Activated T-cell treated with anti-CD3 and anti-CD28 coated beads, Interleukin-2, amount 50 U/mL, for 72 hours (primary cell): ENCODE data around the gene RRP15. TPM values are rescaled to one million over a fixed set of nuclear protein-coding genes. Genes with fewer than 3 reads are reported as not detected.
"Not testable (repeated sequence)": the region's sequence is repeated elsewhere in the genome, so short reads cannot be mapped to it uniquely, and the experiment has no call there.

ENCODE experiments used
- ATAC-seq, 2 donors: fragments of 150-1000 bp; cut with Tn5 transposase; replicated peaks in 1 of 2; 2 replicates each; pipeline ENCODE4 v1.10.0; 2021; ENCODE audit warnings: moderate library complexity in 2 of 2, mild to moderate bottlenecking in 1 of 2
- DNase-seq, 2 donors: peaks; one replicate each; pipeline ENCODE4 v3.0.0; 2021 to 2022; ENCODE audit warnings: mixed read lengths in 1 of 2
- H3K27ac Mint-ChIP-seq: one replicate; pipeline ENCODE4 v1.8.0; 2022; ENCODE audit warnings: mild to moderate bottlenecking, moderate library complexity, mixed read lengths
- H3K27me3 Mint-ChIP-seq: one replicate; pipeline ENCODE4 v1.8.0; 2022; ENCODE audit warnings: low read depth, mixed read lengths
- H3K36me3 Mint-ChIP-seq, 2 donors: one replicate each; pipeline ENCODE4 v1.8.0; 2022; ENCODE audit warnings: mixed read lengths in 2 of 2, mild to moderate bottlenecking in 1 of 2; ENCODE audit not compliant: insufficient read depth in 2 of 2
- H3K4me1 Mint-ChIP-seq: one replicate; pipeline ENCODE4 v1.8.0; 2022; ENCODE audit warnings: low read depth, mixed read lengths
- H3K4me3 Mint-ChIP-seq, 2 donors: one replicate each; pipeline ENCODE4 v1.8.0; 2022; ENCODE audit warnings: mild to moderate bottlenecking in 2 of 2, mixed read lengths in 2 of 2, moderate library complexity in 2 of 2
- H3K9me3 Mint-ChIP-seq, 2 donors: one replicate each; pipeline ENCODE4 v1.8.0; 2022; ENCODE audit warnings: mixed read lengths in 2 of 2
- total RNA-seq, 2 donors: library from RNA; stranded (reverse); gene quantifications; one replicate each; pipeline ENCODE4 v1.2.3, GENCODE V29; 2022

Gene RRP15
- total RNA-seq, 2 donors from 2014 or later, result 12.5 to 13.6 TPM

DNA sequence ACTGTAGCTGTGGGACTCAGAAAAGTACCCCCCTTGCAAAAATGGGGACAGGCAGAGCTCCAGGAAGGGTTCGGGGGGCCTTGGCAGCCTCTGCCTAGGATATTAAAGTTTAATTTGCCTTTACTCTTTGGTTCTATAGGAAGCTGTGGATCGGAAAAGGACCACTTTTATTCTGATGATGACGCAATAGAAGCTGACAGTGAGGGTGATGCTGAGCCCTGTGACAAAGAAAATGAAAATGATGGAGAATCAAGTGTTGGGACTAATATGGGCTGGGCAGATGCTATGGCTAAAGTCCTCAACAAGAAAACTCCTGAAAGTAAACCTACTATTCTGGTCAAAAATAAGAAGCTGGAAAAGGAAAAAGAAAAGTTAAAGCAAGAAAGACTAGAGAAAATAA, 17.1 kb downstream of the RRP15 start:
- no peak overlapping the region for H3K27ac Mint-ChIP-seq
- H3K4me3 Mint-ChIP-seq, result no peak overlapping the region
- no peak for ATAC-seq
- H3K27me3 Mint-ChIP-seq, result no peaks in the 10 kb centered on the region
- DNase-seq, result no peak
- H3K9me3 Mint-ChIP-seq, result no peaks in the 10 kb centered on the region
- peaks cover 0 to 5% of the 10 kb centered on the region in 2 donors for H3K36me3 Mint-ChIP-seq
- H3K4me1 Mint-ChIP-seq, result peaks cover 22% of the 10 kb centered on the region

DNA sequence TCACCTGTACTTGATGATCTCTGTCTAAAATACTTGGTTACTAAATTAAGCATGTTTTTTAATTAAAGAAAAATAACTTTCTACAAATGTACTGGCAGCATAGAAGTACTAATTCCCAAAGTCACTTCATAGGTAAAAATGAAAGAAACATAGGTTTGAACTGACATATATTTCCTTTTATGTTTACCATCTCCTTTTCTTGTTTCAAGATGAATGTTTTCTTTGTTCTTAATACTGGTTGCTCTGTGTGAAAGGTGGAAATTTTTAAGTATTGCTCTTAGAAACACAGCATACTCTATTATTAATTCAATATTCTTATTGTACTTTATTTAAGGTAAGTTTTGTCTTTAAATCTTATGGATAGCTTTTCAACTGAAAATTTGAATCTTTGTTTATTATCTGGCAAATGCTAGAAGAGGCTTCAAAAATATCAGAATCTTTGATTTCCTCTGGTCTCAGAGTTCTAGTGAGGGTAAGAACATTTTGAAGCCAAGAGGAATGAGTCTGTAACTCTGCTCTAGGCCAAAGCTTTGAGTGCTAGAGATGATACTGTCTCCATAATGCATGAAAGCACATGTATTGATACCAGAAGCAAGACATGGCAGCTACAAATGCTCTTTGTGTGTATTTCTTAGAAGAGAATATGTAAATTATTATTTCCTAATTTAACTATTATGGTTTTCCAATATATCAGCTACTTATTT, 18.2 kb downstream of the RRP15 start:
- no peaks in the 10 kb centered on the region for H3K9me3 Mint-ChIP-seq
- H3K4me3 Mint-ChIP-seq, result no peak overlapping the region
- H3K4me1 Mint-ChIP-seq, result peaks cover 19% of the 10 kb centered on the region
- no peaks in the 10 kb centered on the region for H3K27me3 Mint-ChIP-seq
- ATAC-seq, result peak in 1 of 2 donors; percentile 50
- no peak for DNase-seq
- H3K27ac Mint-ChIP-seq, result no peak overlapping the region
- H3K36me3 Mint-ChIP-seq, result peaks cover 2 to 5% of the 10 kb centered on the region in 2 donors

DNA sequence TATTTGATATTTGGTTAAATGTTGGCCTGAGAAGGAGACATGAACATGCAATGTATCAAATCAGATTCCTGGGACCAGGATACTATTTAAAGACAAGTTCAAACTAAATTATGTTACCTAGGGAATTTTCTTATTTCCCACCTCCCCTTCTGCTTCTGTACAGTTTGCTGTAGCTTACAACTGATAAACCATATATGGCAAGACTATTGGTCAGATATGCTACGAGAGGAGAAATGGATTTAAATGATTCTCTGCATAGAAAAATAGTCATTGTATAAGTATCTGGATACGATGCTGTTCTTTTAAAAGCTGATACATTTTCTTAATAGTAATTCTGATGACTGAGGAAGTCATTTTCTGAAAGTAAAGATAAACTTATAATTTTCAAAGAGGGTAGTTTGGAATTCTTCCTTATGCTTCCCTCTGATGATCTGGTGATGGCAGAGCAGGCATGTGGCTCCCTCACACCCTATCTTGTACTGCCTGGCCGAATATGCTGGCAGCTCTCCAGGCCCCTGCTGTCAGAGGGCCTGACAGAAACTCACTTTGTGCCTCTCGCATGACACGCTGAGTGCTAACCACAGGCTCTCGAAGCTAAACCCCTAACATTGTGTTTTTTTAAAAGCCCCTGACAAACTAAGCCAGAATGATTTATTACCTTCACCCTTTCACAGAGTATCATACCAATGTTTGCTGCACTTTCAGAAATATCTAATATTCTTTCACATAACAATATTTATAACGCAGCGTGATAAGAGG, 19.4 kb downstream of the RRP15 start:
- H3K36me3 Mint-ChIP-seq, result peaks cover 2 to 8% of the 10 kb centered on the region in 2 donors
- ATAC-seq, result peak; percentile 31 to 41
- no peaks in the 10 kb centered on the region for H3K9me3 Mint-ChIP-seq
- H3K27ac Mint-ChIP-seq, result no peak overlapping the region
- peak in 1 of 2 donors; percentile 18 for DNase-seq
- no peak overlapping the region for H3K4me3 Mint-ChIP-seq
- H3K27me3 Mint-ChIP-seq, result no peaks in the 10 kb centered on the region
- H3K4me1 Mint-ChIP-seq, result peaks cover 19% of the 10 kb centered on the region

DNA sequence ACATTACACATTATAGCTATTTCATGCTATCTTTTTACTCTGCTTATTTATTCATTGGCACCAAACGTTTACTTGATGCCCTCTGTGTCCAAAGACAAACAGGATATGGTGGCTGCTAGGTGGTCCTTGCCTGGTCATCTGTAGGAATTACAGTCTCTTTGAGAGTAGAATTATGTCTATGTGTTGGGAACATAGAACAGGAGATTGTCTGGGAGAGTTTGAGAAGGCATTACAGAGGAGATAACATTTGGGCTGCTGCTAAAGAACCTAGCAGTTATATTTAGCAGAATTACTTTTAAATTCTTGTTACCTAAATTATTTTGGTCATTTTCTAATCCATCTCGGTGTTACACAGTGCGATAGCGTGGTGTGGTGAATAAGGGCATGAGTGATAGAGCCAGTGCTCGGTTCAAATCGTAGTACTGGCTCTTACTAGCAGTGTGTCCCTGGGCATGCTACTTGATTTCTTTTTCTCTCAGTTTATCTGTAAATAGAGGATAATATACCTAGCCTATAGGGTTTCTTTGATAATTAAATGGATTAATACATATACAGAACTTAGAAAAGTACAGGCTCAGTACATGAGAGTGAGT, 20.5 kb downstream of the RRP15 start:
- peaks cover 19% of the 10 kb centered on the region for H3K4me1 Mint-ChIP-seq
- DNase-seq (no peak), ATAC-seq (no peak)
- H3K36me3 Mint-ChIP-seq, result peaks cover 2 to 8% of the 10 kb centered on the region in 2 donors
- no peaks in the 10 kb centered on the region for H3K9me3 Mint-ChIP-seq
- H3K27ac Mint-ChIP-seq, result no peak overlapping the region
- no peaks in the 10 kb centered on the region for H3K27me3 Mint-ChIP-seq
- no peak overlapping the region for H3K4me3 Mint-ChIP-seq

DNA sequence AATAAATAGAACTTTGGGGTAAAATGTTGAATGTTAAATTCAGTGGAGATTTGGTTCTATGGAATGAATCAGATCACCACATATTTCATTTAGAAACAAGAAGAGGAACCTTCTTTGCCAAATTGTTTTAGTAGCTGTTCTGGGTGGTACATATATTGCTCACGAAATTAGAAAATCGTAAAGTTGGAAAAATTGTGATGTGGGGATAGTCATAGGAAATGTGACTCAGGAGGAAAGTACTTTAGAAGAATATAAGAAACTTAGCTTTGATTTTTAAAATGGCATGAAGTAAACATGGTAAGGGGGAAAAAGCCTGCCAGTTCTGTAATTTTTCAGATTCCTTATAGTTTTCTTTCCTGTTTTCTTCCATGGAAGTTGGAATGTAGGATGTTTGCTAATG, 27.4 kb downstream of the RRP15 start:
- ATAC-seq (no peak), DNase-seq (no peak)
- Mint-ChIP-seq H3K36me3 (peaks cover 6 to 21% of the 10 kb centered on the region in 2 donors), H3K27ac (peak overlapping the region; percentile 42), H3K4me1 (peaks cover 13% of the 10 kb centered on the region), H3K27me3 (no peaks in the 10 kb centered on the region), H3K9me3 (no peaks in the 10 kb centered on the region), H3K4me3 (no peak overlapping the region)

DNA sequence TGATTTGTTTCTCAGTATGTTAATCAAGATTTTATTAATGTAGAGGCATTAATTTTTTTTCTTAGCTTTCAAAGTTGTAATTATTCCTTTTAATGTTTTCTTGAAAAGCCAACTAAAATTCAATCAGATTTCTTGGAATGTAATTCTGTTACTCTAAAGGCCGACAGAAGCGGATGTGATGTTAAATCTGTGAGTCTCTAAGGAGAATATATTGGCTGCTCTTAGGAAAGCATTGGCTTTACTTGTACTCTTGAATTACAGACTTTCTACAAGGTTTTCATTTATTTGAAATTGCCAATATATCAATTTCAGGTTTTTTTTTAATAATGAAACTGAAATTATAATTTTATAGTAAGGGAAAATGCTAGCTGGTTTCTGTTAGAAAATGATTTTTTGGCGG, 29.2 kb downstream of the RRP15 start:
- Mint-ChIP-seq H3K4me1 (peaks cover 13% of the 10 kb centered on the region), H3K27ac (no peak overlapping the region)
- no peak for ATAC-seq

DNA sequence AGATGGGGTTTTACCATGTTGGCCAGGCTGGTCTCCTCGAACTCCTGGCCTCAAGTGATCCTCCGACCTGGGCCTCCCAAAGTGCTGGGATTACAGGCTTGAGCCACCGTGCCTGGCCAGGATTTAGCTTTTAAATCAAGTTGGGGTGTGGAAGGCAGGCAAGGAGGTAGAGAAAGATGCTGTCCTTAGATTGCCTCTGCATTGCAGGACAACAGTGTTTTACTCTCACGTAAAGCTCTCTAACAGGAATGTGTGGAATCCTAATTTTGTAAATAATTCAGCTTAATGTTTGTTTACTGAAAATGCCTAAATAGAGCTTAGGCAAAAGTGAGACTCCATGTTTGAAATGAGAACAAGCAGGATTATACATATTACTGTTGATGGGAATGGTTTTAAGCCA, 30.5 kb downstream of the RRP15 start:
- H3K36me3 Mint-ChIP-seq, result peaks cover 7 to 26% of the 10 kb centered on the region in 2 donors
- H3K4me1 Mint-ChIP-seq, result peaks cover 13% of the 10 kb centered on the region
- no peak for DNase-seq
- ATAC-seq, result no peak
- no peaks in the 10 kb centered on the region for H3K9me3 Mint-ChIP-seq
- H3K27me3 Mint-ChIP-seq, result no peaks in the 10 kb centered on the region
- no peak overlapping the region for H3K4me3 Mint-ChIP-seq
- H3K27ac Mint-ChIP-seq, result no peak overlapping the region

More for the DNA sequence above, 29.2 kb downstream of the RRP15 start:
- DNase-seq, result no peak
- H3K27me3 Mint-ChIP-seq, result no peaks in the 10 kb centered on the region
- H3K9me3 Mint-ChIP-seq, result no peaks in the 10 kb centered on the region
- peaks cover 4 to 19% of the 10 kb centered on the region in 2 donors for H3K36me3 Mint-ChIP-seq
- no peak overlapping the region for H3K4me3 Mint-ChIP-seq

DNA sequence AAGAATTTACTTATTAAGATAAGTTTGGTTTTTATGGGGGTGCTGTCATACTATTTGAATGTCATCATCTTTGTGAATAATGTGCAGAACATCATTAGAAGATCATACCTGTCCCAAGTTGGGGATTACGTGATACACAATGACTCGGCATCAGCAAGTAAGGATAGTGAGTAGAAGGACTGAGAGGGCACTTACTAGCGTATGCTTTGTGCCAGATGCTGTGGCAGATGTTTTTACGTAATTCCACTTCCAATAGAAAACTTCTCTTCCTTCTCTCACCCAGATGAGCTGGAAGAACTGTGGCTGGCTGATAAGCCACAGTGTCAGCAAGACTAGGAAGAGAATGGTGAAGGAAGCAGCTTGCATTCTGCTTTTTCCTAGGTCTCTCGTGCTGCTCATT, 32.0 kb downstream of the RRP15 start:
- no peaks in the 10 kb centered on the region for H3K27me3 Mint-ChIP-seq
- ATAC-seq (no peak), DNase-seq (no peak)
- peaks cover 5 to 19% of the 10 kb centered on the region in 2 donors for H3K36me3 Mint-ChIP-seq
- peaks cover 8% of the 10 kb centered on the region for H3K4me1 Mint-ChIP-seq
- H3K4me3 Mint-ChIP-seq, result no peak overlapping the region
- H3K9me3 Mint-ChIP-seq, result no peaks in the 10 kb centered on the region
- H3K27ac Mint-ChIP-seq, result no peak overlapping the region

DNA sequence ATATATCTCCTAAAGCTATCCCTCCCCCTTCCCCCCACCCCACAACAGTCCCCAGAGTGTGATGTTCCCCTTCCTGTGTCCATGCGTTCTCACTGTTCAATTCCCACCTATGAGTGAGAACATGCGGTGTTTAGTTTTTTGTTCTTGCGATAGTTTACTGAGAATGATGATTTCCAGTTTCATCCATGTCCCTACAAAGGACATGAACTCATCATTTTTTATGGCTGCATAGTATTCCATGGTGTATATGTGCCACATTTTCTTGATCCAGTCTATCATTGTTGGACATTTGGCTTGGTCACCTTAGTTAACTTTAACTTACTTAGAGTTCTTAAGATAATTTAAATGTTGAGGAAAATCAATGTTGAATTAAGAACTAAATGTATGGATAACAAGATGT, 35.1 kb downstream of the RRP15 start:
- H3K9me3 Mint-ChIP-seq, H3K4me1 Mint-ChIP-seq, H3K27ac Mint-ChIP-seq, DNase-seq, H3K4me3 Mint-ChIP-seq, ATAC-seq, H3K27me3 Mint-ChIP-seq: not testable (repeated sequence)
- peaks cover 5 to 12% of the 10 kb centered on the region in 2 donors for H3K36me3 Mint-ChIP-seq

DNA sequence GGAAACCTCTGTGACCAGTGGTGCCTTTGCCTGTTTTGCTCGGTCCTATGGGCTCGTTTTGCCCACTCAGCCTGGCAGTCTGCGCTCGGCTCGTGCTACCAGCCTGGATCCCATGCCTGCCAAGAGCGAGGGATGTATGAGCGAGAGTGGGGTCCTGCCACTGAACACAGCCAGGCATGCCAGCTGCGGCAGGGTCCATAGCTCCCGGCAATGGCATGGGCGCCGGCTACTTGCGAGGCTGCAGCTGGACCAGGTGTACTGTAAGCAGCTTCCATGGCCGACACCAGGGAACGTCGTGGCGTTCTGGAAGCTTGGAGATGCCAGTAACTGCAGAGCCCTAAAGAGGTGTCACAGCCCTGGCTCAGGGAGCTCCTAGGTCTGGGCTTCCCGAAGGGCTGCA, 37.7 kb downstream of the RRP15 start:
- no peak overlapping the region for H3K27ac Mint-ChIP-seq
- ATAC-seq, result no peak
- H3K36me3 Mint-ChIP-seq, result peaks cover 5 to 13% of the 10 kb centered on the region in 2 donors

DNA sequence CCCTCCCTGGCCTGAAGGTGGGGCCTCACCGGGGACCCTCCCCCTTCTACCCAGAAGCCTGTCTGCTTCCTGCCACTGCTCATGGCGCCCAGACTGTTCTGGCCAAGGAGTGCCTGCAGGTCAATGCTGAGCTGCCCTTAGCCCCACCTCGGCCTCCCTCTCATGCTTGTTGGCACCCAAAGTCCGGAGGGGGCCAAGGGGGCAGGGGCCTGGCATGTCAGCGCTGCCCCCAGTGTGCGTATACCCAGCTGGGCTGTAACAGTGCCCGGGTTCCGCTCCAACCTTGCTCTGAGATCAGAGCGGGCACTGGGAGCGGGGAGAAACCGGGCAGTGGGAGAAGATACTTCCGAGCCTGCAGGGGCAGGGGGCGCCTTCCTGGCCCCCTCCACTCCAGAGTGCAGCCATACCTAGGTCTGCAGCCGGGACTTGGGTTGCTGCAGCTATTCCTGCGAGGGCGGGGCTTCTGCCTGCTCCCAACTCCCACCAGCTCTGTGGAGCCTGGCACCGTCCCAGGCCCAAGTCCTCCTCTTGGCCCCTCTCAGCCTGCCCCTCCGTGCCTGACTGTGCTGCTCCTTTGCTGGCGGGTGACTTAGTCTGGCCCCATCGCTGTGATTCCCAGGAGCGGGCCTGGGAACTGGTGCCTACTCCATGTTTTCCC, 38.6 kb downstream of the RRP15 start:
- H3K27me3 Mint-ChIP-seq, result no peaks in the 10 kb centered on the region
- no peak for ATAC-seq
- no peak overlapping the region for H3K27ac Mint-ChIP-seq
- no peak overlapping the region for H3K4me3 Mint-ChIP-seq
- H3K9me3 Mint-ChIP-seq, result no peaks in the 10 kb centered on the region
- peaks cover 5 to 12% of the 10 kb centered on the region in 2 donors for H3K36me3 Mint-ChIP-seq
- DNase-seq, result no peak
- H3K4me1 Mint-ChIP-seq, result no peaks in the 10 kb centered on the region

More for the DNA sequence above, 37.7 kb downstream of the RRP15 start:
- Mint-ChIP-seq H3K27me3 (no peaks in the 10 kb centered on the region), H3K4me3 (no peak overlapping the region), H3K9me3 (no peaks in the 10 kb centered on the region), H3K4me1 (no peaks in the 10 kb centered on the region)
- no peak for DNase-seq

DNA sequence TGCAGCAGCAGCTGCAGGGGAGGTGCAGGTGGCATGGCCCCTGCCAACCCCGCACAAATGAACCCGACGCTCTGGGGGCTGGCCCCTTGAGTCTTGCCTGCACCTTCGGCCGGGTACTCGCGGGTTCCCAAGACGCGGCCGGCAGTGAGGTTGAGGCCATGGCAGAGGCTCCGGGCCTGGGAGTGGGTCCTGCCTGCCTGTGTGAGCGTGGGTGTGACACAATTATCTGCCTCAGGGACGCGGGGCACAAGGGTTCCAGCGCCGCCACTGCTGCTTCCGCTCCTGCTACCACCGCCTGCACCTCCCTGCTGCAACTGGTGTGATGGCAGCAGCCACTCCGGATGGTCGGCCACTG, 39.1 kb downstream of the RRP15 start:
- H3K27ac Mint-ChIP-seq, result no peak overlapping the region
- H3K9me3 Mint-ChIP-seq, result no peaks in the 10 kb centered on the region
- peaks cover 5 to 12% of the 10 kb centered on the region in 2 donors for H3K36me3 Mint-ChIP-seq
- H3K27me3 Mint-ChIP-seq, result no peaks in the 10 kb centered on the region
- DNase-seq (no peak), ATAC-seq (no peak)
- H3K4me1 Mint-ChIP-seq, result no peaks in the 10 kb centered on the region
- H3K4me3 Mint-ChIP-seq, result no peak overlapping the region

DNA sequence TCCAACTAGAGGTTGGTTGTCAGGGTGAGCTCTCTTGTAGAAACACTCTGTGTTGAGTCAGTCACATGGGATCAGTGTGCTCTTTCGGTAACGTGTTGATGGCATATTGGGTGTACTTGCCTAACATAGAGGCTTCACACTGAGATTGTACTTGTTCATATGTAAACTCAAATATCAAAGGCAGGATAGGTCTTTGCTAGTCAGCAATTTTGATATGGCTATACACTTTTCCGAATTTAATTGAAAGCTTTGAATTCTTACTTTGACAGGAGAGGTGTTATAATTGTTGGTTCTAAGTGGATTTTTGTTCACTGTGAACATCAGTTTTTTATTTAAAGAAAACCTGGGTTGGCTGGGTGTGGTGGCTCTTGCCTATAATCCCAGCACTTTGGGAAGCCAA, 43.7 kb downstream of the RRP15 start:
- Mint-ChIP-seq H3K4me3 (no peak overlapping the region), H3K27ac (no peak overlapping the region), H3K36me3 (peaks cover 0 to 8% of the 10 kb centered on the region in 2 donors), H3K9me3 (no peaks in the 10 kb centered on the region), H3K27me3 (no peaks in the 10 kb centered on the region), H3K4me1 (no peaks in the 10 kb centered on the region)
- ATAC-seq, result no peak
- no peak for DNase-seq
